Ascending aorta (tissue), 2 donors: ENCODE results near the gene EFCAB13. TPM values are rescaled to one million over a fixed set of nuclear protein-coding genes. Genes with fewer than 3 reads are reported as not detected.

ENCODE experiments used
- DNase-seq, 2 donors: peaks; one replicate each; pipeline ENCODE4 v3.0.0-alpha.2; 2019; ENCODE audit warnings: low spot score in 2 of 2
- H3K27ac ChIP-seq, 2 donors: fragments of 200-600 bp; sonication (generic); one replicate each; pipeline ENCODE4 v1.5.1; 2016 to 2017; ENCODE audit warnings: mild to moderate bottlenecking in 1 of 2
- H3K27me3 ChIP-seq: fragments of 200-600 bp; sonication (generic); one replicate; pipeline ENCODE4 v1.5.1; 2017
- H3K36me3 ChIP-seq, 2 donors: fragments of 200-600 bp; sonication (generic); one replicate each; pipeline ENCODE4 v1.5.1; 2016
- H3K4me1 ChIP-seq, 2 donors: fragments of 200-600 bp; sonication (generic); one replicate each; pipeline ENCODE4 v1.5.1; 2016 to 2017; ENCODE audit warnings: mild to moderate bottlenecking in 1 of 2
- H3K4me3 ChIP-seq, 2 donors: fragments of 200-600 bp; sonication (generic); one replicate each; pipeline ENCODE4 v1.5.1; 2016 to 2017; ENCODE audit warnings: mild to moderate bottlenecking in 1 of 2
- H3K9me3 ChIP-seq, 2 donors: fragments of 200-600 bp; sonication (generic); one replicate each; pipeline ENCODE4 v1.5.1; 2016
- CTCF ChIP-seq, 3 experiments: fragments of 200-600 bp in 2 of 3; fragments of 450-650 bp in 1 of 3; sonication (generic) in 2 of 3; IDR thresholded peaks; one replicate each; pipeline ENCODE4 v1.5.1; 2016 to 2019; ENCODE audit warnings: antibody characterized with exemption in 3 of 3, mild to moderate bottlenecking in 1 of 3, moderate library complexity in 1 of 3
- intact Hi-C: fragments of 100-400 bp; cut with DNase I; formaldehyde crosslinking; loops from one replicate; pipeline ENCODE4 v1.15.1; 2023
- total RNA-seq: library from RNA; depleted of rRNA; stranded (reverse); fragments of >200 nt; gene quantifications from one replicate; pipeline ENCODE4 v1.1.0, GENCODE V29; 2016

The EFCAB13 gene
- total RNA-seq, 1 donor from 2014 or later = 1.2 TPM

GRCh38 chr17:47332287-47332686 is 8.5 kb downstream of the EFCAB13 start:
- intact Hi-C loops = no loop called here
- no peaks in the 10 kb centered on the region for H3K27me3 ChIP-seq
- peaks cover 0 to 20% of the 10 kb centered on the region in 2 donors for H3K36me3 ChIP-seq

GRCh38 chr17:47335101-47335936 is 11.6 kb downstream of the EFCAB13 start:
- Histone ChIP-seq H3K27me3 (no peaks in the 10 kb centered on the region), H3K27ac (no peak overlapping the region), H3K4me3 (no peak overlapping the region), H3K9me3 (no peaks in the 10 kb centered on the region), H3K36me3 (peaks cover 0 to 20% of the 10 kb centered on the region in 2 donors), H3K4me1 (no peaks in the 10 kb centered on the region)
- no peak for DNase-seq
- TF ChIP-seq CTCF (IDR thresholded peaks at IDR 0.05) = no peak
- intact Hi-C loops = no loop called here

More at GRCh38 chr17:47332287-47332686, 8.5 kb downstream of the EFCAB13 start:
- DNase-seq = no peak
- TF ChIP-seq CTCF (IDR thresholded peaks at IDR 0.05) = no peak
- Histone ChIP-seq H3K4me3 (no peak overlapping the region), H3K9me3 (no peaks in the 10 kb centered on the region), H3K4me1 (no peaks in the 10 kb centered on the region), H3K27ac (no peak overlapping the region)

GRCh38 chr17:47338026-47338425 is 14.3 kb downstream of the EFCAB13 start:
- no peaks in the 10 kb centered on the region for H3K27me3 ChIP-seq
- intact Hi-C loops = no loop called here
- no peak for DNase-seq
- H3K4me3 ChIP-seq = no peak overlapping the region
- no peak for TF ChIP-seq CTCF (IDR thresholded peaks at IDR 0.05)
- no peaks in the 10 kb centered on the region for H3K4me1 ChIP-seq
- no peak overlapping the region for H3K27ac ChIP-seq
- H3K36me3 ChIP-seq = peaks cover 6 to 30% of the 10 kb centered on the region in 2 donors
- no peaks in the 10 kb centered on the region for H3K9me3 ChIP-seq

GRCh38 chr17:47352848-47353247 is 29.1 kb downstream of the EFCAB13 start:
- intact Hi-C loops = no loop called here
- peaks cover 2 to 8% of the 10 kb centered on the region in 2 donors for H3K36me3 ChIP-seq
- no peak overlapping the region for H3K4me3 ChIP-seq
- no peaks in the 10 kb centered on the region for H3K27me3 ChIP-seq
- no peaks in the 10 kb centered on the region for H3K4me1 ChIP-seq
- no peaks in the 10 kb centered on the region for H3K9me3 ChIP-seq
- no peak for DNase-seq
- H3K27ac ChIP-seq = no peak overlapping the region
- TF ChIP-seq CTCF (IDR thresholded peaks at IDR 0.05) = no peak

- Histone ChIP-seq H3K27ac (no peak overlapping the region), H3K9me3 (no peaks in the 10 kb centered on the region), H3K4me1 (no peaks in the 10 kb centered on the region), H3K4me3 (no peak overlapping the region), H3K27me3 (no peaks in the 10 kb centered on the region), H3K36me3 (peaks cover 8% of the 10 kb centered on the region in 2 donors)
- intact Hi-C loops = no loop called here
- TF ChIP-seq CTCF (IDR thresholded peaks at IDR 0.05) = no peak
- DNase-seq = no peak
Observed at GRCh38 chr17:47358652-47359051, 34.9 kb downstream of the EFCAB13 start.
